Nephron (organoid): ENCODE data around the gene ANKRD29.
"Not testable (repeated sequence)": the region's sequence is repeated elsewhere in the genome, so short reads cannot be mapped to it uniquely, and the experiment has no call there.

Experiments
- H3K27ac Mint-ChIP-seq, 3 experiments: 2 replicates each; pipeline ENCODE4 v1.8.0; 2020; ENCODE audit warnings: mixed read lengths in 3 of 3, mild to moderate bottlenecking in 2 of 3, moderate library complexity in 1 of 3
- H3K27me3 Mint-ChIP-seq: 2 replicates; pipeline ENCODE4 v1.8.0; 2021; ENCODE audit warnings: low read depth, mild to moderate bottlenecking, moderate library complexity, mixed read lengths
- H3K36me3 Mint-ChIP-seq: 2 replicates; pipeline ENCODE4 v1.8.0; 2020; ENCODE audit warnings: low read depth, mixed read lengths
- H3K4me1 Mint-ChIP-seq: 2 replicates; pipeline ENCODE4 v1.8.0; 2020; ENCODE audit warnings: mixed read lengths
- H3K4me3 Mint-ChIP-seq, 3 experiments: 2 replicates each; pipeline ENCODE4 v1.8.0; 2020; ENCODE audit warnings: mild to moderate bottlenecking in 3 of 3, mixed read lengths in 3 of 3, moderate library complexity in 2 of 3
- H3K9me3 Mint-ChIP-seq: 2 replicates; pipeline ENCODE4 v1.8.0; 2020; ENCODE audit warnings: mixed read lengths
- CTCF ChIP-seq, 3 experiments: fragments of 200-600 bp; sonication (generic); IDR thresholded peaks; one replicate each; pipeline ENCODE4 v1.5.0; 2021; ENCODE audit warnings: antibody characterized with exemption in 3 of 3; ENCODE audit not compliant: unreplicated experiment in 3 of 3

Gene ANKRD29

GRCh38 chr18:23641143-23641720 is 21.5 kb downstream of the ANKRD29 start:
- H3K27ac Mint-ChIP-seq, result no peak overlapping the region

GRCh38 chr18:23640052-23640451 is 22.7 kb downstream of the ANKRD29 start:
- Mint-ChIP-seq H3K27me3 (peaks cover 3% of the 10 kb centered on the region), H3K36me3 (no peaks in the 10 kb centered on the region), H3K4me3 (no peak overlapping the region), H3K9me3 (no peaks in the 10 kb centered on the region), H3K27ac (no peak overlapping the region), H3K4me1 (no peaks in the 10 kb centered on the region)
- no peak for TF ChIP-seq CTCF (IDR thresholded peaks at IDR 0.05; ENCODE audit: unreplicated experiment in 3 of 3)

More at GRCh38 chr18:23641143-23641720, 21.5 kb downstream of the ANKRD29 start:
- no peak for TF ChIP-seq CTCF (IDR thresholded peaks at IDR 0.05; ENCODE audit: unreplicated experiment in 3 of 3)
- H3K27me3 Mint-ChIP-seq, result peaks cover 5% of the 10 kb centered on the region
- H3K4me1 Mint-ChIP-seq, result no peaks in the 10 kb centered on the region
- no peaks in the 10 kb centered on the region for H3K9me3 Mint-ChIP-seq
- no peak overlapping the region for H3K4me3 Mint-ChIP-seq
- H3K36me3 Mint-ChIP-seq, result no peaks in the 10 kb centered on the region

- H3K4me3 Mint-ChIP-seq, H3K27ac Mint-ChIP-seq, H3K27me3 Mint-ChIP-seq, H3K9me3 Mint-ChIP-seq, H3K36me3 Mint-ChIP-seq, H3K4me1 Mint-ChIP-seq: not testable (repeated sequence)
Measured at GRCh38 chr18:23636433-23636832, 26.3 kb downstream of the ANKRD29 start.

GRCh38 chr18:23636071-23636399 is 26.7 kb downstream of the ANKRD29 start:
- Mint-ChIP-seq H3K36me3 (no peaks in the 10 kb centered on the region), H3K27ac (no peak overlapping the region), H3K9me3 (no peaks in the 10 kb centered on the region), H3K4me3 (no peak overlapping the region), H3K4me1 (no peaks in the 10 kb centered on the region), H3K27me3 (peaks cover 9% of the 10 kb centered on the region)
- TF ChIP-seq CTCF (IDR thresholded peaks at IDR 0.05; ENCODE audit: unreplicated experiment in 3 of 3), result no peak

- TF ChIP-seq CTCF (IDR thresholded peaks at IDR 0.05; ENCODE audit: unreplicated experiment in 3 of 3), result no peak
- Mint-ChIP-seq H3K9me3 (no peaks in the 10 kb centered on the region), H3K36me3 (no peaks in the 10 kb centered on the region), H3K27me3 (peaks cover 9% of the 10 kb centered on the region), H3K27ac (no peak overlapping the region), H3K4me1 (no peaks in the 10 kb centered on the region), H3K4me3 (no peak overlapping the region)
Measured at GRCh38 chr18:23635283-23636070, 27.2 kb downstream of the ANKRD29 start.

- no peaks in the 10 kb centered on the region for H3K36me3 Mint-ChIP-seq
Measured at GRCh38 chr18:23634692-23635091, 28.0 kb downstream of the ANKRD29 start.

More at GRCh38 chr18:23634692-23635091, 28.0 kb downstream of the ANKRD29 start:
- TF ChIP-seq CTCF (IDR thresholded peaks at IDR 0.05; ENCODE audit: unreplicated experiment in 3 of 3), result no peak
- Mint-ChIP-seq H3K27ac (no peak overlapping the region), H3K4me1 (no peaks in the 10 kb centered on the region), H3K27me3 (peaks cover 10% of the 10 kb centered on the region), H3K4me3 (no peak overlapping the region), H3K9me3 (no peaks in the 10 kb centered on the region)
